Eye (tissue), 1 donor: ENCODE results near the gene LPCAT1.
"Not testable (repeated sequence)": the region's sequence is repeated elsewhere in the genome, so short reads cannot be mapped to it uniquely, and the experiment has no call there.

Source experiments
- DNase-seq: peaks from one replicate; pipeline ENCODE4 v3.0.0-alpha.2; 2015

LPCAT1 gene

DNA sequence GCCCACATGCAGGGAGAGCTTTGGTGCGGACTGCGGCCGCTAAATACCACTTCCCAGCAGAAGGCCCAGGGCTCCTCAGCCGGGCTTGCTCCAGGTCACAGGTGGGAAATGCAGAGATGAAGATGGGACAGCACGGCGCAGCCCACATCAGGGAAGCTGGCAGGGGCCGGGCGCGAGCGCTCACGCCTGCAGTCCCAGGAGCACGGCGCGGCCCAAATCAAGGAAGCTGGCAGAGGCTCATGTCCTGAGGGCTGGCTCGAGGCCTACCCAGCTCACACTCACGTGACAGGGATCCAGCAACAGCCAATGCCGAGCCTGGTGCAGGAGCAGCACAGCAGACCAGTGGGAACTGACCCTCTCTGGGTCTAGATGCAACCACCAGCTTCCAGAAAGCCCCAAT lies 16.3 kb downstream of the LPCAT1 start:
- no peak for DNase-seq

DNA sequence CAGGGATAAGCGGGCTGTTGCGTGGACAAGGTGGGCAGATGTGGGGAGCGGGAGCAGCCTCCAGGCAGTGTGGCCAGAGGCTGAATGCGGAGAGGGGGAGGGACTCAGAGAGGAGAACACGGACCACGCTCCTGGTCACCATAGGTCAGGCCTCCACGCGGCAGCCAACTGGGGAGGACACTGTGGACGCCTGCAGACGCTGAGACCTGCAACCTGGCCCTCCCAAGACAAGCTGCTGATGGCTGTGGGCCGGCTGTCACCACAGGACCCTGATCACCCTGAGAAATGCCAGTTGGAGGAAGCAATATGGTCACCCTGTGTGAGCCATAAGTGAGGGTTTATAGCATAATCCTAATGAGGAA lies 16.8 kb downstream of the LPCAT1 start:
- no peak for DNase-seq

DNA sequence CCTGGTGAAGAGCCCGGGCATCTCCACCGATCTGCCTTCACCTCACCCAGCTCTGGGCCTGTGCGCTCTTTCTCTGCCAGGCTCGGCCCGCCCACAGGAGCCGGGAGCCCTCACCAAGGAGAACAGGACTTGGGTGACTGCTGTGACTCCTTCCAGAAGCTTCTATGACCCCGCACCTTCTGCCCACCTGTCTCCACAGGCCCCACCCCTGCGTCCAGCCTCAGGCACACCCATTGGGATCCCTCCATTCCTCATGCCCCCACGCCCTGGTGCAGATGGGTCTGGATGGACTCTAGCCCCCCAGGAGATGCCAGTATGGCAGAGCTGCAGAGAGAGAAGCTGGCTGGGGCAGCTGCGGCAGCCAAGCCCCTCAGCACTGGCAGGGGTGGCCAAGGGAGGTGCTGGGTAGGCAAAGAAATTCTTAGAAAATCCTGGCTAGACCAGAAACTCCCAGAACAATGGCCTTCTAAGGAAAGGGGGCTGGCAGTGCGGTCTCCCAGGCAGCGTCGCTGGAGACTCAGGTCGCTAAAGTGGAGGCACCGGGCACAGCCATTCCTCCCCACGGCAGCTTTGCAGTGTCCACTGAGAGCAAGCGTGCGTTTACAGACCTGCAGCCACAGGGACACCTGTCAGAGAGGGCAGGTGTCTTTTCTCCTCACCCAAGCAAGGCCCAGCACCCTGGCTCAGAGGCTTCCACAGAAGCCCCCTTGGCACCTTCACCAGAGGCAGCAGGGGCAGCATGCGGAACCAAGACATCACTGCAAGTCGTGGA lies 17.3 kb downstream of the LPCAT1 start:
- no peak for DNase-seq

DNA sequence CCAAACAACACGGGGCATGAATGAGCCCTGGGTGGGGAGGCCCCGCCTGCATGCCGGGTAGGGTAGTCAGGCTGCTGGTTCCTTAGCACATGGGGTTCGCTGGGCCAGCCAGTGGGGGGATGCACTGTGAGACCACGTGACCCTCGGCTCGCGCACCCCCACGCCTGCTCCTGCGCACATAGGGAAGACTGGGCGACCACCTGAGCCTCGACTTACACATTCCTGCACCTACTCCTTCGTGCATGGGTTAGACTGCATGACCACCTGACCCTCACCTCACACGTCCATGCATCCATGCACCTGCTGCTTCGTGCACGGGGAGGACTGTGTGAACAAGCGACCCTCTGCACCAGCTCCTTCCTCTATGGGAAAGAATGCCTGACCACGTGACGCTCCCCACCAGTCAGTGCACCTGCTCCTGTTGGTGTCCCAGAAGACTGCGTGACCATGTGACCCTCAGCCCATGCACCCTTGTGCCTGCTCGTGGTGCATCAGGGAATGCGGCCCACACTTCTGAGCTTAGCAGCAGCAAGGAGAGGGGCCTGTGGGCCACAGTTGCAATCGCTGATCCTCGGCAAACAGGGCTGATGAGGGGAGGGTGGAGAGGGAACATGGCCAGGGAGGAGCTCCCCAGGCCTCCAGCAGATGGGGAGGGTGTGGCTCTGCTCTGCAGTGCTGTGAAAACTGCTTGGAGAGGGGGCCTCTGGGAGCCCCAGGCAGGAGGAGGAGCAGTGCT lies 18.1 kb downstream of the LPCAT1 start:
- peak; percentile 58 for DNase-seq

DNA sequence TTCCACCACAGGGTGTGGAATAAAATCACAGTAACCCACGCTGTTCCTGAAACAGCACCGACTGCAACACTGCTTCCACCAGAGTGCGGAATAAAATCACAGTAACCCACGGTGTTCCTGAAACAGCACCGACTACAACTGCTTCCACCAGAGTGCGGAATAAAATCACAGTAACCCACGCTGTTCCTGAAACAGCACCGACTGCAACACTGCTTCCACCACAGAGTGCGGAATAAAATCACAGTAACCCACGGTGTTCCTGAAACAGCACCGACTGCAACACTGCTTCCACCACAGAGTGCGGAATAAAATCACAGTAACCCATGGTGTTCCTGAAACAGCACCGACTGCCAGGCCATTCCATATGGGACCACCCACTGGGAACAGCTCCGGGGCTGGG lies 18.7 kb downstream of the LPCAT1 start:
- DNase-seq: not testable (repeated sequence)

DNA sequence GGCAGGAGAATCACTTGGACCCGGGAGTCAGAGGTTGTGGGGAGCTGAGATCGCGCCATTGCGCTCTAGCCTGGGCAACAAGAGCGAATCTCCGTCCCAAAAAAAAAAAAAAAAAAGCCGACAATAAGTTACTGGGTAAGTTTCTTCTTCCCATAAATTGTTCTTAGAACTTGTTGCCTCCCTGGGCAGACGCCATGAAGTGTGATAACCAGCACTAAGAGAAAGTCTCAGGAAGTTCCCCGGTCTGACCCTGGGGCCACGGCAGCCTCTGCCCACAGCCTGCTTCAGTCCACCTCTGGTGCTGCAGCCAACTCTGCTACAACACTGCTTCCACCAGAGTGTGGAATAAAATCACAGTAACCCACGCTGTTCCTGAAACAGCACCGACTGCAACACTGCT lies 19.1 kb downstream of the LPCAT1 start:
- no peak for DNase-seq

DNA sequence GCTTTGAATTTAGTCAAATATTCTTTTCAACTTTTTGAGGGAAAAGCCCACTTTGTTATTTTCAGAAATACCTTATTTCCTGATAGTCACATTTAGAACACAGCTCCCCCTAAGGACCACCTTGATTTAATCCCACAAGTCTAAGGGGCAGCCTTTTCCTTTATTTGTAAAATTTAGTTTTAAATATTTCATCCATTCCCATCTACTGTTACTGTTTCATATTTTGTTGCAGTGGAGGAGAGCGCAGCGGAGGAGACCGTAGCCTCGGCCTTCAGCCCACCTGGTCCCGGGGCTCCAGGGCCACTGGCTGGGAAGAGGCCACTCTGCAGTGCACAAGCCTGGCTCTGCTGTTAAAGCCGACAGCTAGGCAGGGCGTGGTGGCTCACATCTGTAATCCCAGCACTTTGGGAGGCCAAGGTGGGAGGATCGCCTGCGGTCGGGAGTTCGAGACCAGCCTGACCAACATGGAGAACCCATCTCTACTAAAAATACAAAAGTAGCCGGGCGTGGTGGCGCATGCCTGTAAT lies 19.6 kb downstream of the LPCAT1 start:
- no peak for DNase-seq

DNA sequence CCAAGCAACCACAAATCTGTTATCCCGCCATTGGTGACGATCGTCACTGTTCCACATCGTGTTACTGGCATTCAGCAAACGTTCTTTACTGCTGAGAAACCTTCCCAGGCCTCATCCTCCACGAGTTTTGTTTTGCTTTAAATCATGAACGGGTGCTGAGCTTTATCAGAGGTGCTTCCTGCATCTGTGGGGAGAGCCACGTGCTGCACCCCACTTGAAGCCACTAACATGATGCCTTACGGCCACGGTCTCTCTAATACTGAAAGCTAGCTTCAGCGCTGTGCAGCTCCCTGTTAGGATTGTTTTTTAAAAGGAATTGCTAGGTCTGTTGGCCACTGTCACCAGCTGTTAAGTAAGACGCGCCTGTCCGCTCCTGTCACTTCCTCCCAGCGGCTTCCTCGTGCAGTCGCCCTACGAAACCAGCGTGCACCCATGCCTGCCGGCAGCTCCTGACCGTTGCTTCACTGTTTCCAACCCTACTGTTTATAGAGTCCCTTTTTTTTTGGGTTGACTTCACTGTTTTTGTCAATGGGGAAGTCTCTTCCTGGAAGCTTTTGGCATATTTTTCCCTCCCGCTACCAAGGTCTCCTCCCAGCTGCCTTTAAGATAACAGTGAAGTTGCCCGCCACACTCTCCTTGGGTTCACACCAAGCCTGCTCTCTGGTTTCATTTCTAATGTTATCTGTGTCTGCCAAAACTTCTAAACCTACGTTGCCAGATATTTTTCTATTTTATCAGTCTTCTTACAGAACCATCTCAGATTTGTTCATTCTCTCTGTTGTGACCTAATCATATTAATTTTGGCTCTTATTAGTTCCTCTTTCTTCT lies 20.3 kb downstream of the LPCAT1 start:
- DNase-seq: peak; percentile 17

DNA sequence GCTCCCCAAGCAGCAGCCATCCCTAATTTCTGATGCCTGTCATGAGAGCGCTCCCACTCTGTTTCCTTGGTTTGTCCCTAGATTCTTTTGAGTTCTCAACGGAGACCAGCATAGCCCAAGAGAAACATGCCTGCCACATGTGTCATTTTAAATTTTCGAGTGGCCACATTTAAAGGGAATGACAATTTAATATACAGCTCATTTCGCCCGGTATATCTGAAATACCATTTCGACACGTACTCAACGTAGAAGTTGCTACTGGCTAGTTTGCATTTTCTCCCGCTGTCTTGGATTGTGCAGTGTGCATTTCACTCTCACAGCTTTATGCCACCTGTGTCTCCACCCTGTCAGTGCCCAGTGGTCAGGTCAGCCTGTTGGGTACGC lies 21.0 kb downstream of the LPCAT1 start:
- DNase-seq: no peak

DNA sequence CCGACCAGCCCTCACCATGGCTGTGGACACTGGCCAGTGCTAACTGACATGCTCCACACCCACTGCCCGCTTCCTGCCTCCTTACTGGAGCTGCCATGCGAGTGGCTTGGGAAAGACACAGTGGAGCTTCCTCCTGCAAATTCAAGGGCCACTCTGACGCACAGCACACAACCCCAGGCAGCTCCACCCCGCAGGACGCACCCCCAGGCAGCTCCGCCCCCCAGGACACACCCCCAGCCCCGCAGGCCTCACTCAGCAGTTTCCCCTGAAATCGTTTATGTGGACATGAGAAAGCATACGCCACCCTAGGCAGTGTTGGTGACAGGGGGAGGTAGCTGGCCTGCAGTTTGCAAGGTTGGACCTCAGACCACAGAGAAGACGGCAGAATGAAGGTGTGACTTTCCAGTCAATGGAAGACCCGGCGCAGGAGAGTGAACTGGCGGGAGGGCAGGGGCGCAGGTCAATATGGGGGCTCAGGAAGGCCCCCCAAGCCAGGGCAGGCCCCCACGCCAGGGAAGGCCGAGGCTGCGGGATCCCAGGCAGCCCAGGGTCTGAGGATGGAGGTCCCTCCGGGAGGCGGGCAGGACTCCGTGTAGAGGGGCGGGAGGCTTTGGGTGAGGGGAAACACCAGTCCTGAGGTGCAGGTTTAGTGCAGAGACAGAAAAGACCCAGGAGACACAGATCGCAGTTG lies 21.6 kb downstream of the LPCAT1 start:
- no peak for DNase-seq

DNA sequence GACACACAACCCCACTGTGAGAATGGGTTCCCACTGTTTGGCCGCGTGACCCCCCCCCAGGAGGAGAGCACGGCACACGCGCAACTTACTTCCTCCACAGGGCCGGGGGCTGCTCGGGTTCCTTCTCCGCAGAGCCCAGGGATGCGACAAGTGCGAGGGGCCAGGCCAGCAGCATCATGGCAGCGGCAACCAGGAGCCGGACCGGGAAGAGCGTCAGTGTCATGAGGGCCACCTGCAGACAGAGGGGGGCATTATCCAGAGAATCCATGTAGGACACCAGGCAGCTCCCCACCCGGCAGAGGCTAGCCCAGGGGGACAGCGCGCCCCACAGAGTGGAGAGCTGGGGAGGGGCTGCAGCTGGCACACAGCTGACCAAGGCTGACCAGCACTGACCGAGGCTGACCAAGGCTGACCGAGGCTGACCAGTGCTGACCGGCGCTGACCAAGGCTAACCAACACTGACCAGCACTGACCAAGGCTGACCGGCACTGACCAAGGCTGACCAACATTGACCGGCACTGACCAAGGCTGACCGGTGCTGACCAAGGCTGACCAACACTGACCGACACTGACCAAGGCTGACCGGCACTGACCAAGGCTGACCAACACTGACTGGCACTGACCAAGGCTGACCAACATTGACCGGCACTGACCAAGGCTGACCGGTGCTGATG lies 22.3 kb downstream of the LPCAT1 start:
- DNase-seq: no peak

DNA sequence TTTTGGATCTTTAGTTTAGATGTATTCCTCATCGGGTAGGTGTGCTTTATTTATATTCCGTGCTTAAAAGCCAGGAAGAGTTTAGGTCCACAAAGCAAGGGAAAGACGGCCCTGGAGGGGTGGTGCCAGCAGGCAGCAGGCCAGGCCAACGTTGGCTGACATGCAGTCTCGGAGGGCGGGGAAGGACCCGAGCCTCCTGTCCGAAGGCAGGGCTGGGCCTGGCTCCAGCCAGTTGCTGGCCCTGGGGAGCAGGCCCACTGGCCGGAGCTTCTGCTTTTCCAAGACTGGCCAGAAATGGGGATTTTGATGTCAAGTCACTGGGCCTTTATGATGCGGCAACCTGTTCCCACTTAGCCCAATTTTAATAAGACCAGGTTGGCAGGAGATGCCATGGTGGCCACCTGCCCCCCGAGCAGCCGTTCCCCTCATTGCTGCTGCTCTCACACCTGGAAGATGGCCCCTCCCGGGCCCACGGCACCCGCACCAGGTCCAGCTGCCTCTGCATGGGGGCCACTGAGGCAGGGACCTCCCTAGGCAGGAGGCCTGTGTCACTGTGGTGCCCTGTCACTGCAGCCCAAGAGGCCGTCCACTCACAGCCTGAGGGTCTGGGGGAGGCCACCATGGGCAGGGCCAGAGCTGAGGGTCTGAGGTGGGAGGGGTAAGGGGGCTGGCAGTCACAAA lies 23.2 kb downstream of the LPCAT1 start:
- no peak for DNase-seq

DNA sequence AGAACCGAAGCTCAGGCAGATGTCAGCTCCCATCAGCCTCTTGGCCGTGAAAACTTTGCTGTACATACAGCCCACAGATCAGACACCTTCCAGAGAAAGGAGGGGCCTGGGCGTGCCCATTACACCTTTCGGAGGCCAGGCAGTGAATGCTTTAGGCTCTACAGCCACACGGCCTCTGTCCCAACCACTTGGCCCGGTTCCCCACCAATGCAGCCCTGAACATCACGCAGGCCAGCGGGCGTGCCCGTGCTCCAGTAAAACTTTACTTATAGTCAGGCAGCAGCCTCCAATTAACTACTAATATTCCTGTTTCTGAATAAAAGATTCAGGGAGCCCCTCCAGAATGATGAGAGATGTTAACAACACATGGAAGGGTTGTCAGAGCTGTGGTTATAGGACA lies 23.9 kb downstream of the LPCAT1 start:
- no peak for DNase-seq

DNA sequence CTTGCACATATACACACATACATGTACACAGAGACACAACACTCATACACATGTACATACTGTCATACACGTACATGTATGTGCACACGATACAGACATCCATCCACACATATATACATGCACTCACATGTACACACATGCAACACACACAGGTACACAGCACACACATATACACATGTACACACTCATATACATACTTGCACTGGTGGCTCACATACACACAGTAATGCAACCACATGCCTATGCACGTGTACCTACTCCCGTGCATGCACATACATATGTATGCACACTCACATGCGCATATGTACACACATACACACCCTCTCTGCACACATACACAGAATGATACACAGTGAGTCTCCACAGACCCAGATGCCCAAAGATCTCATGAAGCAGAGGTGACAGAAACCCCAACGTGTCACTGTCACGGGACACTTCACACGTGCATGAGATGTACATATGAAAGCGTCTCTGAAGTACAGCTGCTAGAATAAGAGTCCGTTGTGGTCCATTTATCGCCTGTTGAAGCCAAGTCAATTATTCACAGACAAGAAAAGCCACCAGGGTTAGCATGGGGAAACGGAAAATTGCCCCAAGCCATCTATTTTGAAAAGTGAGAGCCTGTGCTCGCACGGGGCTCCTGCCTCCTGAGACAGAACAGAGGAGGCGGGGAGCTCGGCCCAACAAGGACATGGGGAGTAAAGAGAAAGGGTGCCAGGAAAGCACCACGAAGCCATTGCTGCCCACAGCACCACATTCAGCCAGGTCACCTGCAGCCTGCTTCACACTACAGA lies 24.9 kb downstream of the LPCAT1 start:
- DNase-seq: no peak

DNA sequence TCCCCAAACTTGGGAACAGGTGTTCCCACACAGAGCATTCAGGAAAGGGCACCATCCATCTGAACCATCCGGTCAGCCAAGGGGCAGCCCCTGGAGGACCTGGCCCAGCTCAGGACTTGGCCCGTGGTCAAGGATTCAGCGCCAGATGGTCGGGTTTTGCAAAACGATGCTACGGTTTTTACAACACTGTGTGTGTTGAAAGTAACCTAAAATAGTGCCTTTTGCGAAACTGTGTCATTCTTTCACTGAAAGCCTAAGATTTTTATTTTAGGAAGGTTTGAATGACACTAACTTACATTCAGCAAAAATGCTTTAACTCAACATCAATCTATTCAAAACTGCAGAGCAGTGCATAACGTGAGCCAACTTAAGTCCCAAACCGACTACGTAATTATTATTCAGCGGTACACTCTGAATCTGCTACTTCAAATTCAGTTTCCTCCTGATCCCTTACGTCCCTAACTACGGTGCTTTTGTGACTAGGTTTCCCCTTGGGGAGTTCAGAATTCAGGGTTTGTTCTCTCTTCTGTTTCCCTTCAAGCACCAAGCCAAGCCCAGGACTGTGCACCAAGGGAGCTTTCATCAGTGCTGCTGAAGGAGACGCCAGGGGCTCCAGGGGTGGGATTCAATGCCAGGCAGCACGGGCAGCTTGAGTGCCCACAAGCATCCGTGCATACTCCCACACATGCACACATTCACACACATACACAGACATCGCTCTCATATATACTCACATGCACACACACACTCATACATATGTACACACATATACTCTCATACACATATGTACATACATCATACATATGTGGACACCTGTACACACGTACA lies 25.8 kb downstream of the LPCAT1 start:
- DNase-seq: no peak

DNA sequence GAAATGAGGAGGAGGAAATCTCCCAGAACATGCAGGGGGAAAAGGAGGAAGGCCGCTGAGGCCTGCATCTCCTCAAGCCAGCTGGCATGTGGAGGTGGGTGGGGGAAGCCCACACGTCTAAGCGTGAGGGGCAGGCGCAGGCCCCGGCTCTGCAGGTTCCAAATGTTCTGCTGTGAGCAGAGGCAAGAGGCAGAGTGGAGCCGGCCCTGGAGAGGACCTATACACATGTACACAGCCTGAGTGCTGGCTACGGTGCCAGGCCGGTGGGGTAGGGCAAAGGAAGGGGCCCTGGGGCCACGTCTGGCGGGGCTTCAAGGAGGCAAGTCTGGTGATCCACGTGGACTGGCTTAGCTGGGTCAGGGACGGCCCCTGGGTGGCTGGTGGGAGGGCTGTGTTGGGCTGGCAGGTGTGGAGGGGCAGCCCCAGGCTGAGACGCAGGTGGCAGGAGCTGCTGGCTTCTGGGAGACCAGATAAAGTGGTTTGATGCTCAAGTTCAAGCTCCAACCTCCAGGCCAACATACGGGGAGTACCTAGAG lies 26.4 kb downstream of the LPCAT1 start:
- no peak for DNase-seq

DNA sequence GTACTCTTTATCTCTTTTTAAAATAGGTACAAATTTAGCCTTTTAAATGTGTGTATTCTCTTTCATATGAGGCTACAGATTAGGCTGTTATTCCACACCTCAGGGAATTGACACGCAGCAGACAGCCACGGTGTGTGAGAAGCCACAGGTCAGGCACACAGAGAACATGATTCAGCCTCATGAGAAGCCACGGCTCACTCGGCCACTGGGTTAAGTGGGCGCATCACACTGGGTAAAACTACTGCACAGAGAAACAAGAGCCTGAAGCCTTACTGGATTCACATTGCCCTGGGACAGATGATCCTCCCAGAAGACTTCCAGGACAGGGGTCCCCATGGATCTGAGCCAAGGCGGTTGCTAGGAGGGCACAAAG lies 28.2 kb downstream of the LPCAT1 start:
- no peak for DNase-seq

DNA sequence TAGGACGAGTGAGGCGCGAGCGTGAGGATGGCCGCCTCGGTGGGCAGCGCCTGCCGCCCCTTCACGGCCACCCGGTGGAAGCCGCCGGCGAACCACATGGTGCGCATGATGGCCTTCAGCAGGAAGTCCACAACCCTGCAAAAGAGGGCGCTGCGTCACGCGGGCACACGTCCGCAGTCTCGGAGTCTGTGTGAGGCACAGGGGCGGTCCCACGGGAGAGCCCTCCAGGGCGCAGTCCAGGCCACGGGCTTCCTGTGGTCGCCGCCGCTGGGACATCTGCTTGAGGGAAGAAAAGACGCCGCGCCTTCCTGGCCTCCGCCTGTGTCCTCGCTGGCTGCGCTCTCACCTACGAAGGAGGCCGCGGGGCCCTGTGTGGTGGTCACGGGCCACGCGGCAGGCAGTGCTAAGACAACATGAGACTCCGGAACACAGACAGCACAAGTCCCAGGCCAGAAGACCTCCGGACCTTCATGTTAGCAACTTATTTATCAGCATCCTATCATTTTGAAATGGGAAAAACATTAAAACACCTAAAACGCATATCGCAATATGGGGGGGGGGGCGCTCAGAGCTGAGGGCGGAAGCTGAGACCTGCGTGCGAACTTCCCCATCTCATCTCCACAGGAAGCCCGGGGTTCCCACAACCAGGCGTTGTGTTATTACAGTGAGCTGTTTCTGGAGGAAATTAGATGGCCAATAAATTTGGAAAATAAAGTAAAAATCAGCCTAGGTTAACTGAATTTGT lies 28.8 kb downstream of the LPCAT1 start:
- DNase-seq: no peak

DNA sequence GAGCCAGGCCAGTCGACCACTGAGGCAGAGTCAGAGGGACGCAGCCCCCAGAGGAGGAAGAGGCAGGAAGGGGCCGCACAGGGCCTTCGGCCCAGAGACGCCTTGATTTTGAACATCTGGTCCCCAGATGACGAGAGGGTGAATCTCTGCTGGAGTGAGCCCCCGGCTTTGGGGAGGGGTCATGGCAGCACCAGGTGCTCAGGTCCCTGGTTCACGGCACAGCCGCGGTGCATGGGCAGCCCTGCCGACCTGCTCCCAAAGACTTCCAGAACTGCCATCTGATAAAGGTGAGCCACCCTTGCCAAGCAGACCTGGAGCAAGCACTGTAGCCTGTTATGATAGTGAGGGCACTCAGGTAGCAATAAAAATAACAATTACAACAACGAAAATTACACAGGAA lies 29.8 kb downstream of the LPCAT1 start:
- no peak for DNase-seq
